Diencephalon (tissue), 1 donor: Measurements from ENCODE around the gene PDCL3. TPM values are rescaled to one million over a fixed set of nuclear protein-coding genes. Genes with fewer than 3 reads are reported as not detected.

Experiments used
- small RNA-seq: library from RNA; depleted of rRNA; stranded (forward); fragments of <200 nt; gene quantifications from one replicate; pipeline ENCODE3, GENCODE V24; 2014
- total RNA-seq: library from RNA; depleted of rRNA; stranded (reverse); fragments of >200 nt; gene quantifications from one replicate; pipeline ENCODE4 v1.2.3, GENCODE V29; 2014

PDCL3 gene
- 17.8 TPM for total RNA-seq

GRCh38 chr2:100562613-100563406 lies at the start of gene PDCL3:
TSS of gene PDCL3 (plus strand) at chr2:100562993. CDS start at chr2:100563068, 75 bp downstream.

Small RNA genes within 50 kb of the gene (small RNA-seq; reads per million reads assigned to genes)
- gene HMGN2P22, result not detected

Other genes starting within 250 kb of the PDCL3 start
- 90.7 TPM for gene LONRF2, start 240.5 kb upstream of the PDCL3 start, total RNA-seq
- 44.5 TPM for gene CHST10, start 145.3 kb upstream of the PDCL3 start, total RNA-seq
- gene NMS, start 92.5 kb upstream of the PDCL3 start, total RNA-seq, result not detected